ENCODE data around the gene CORT.
"Not testable (repeated sequence)": the region's sequence is repeated elsewhere in the genome, so short reads cannot be mapped to it uniquely, and the experiment has no call there.

Gene CORT

GRCh38 chr1:10450836-10451235, 1.0 kb downstream of the CORT start:
- Mint-ChIP-seq H3K4me1 (ENCODE audit: low read depth) (no peaks in the 10 kb centered on the region), H3K4me3 (no peak overlapping the region)

GRCh38 chr1:10451287-10451686, 1.5 kb downstream of the CORT start:
- Mint-ChIP-seq H3K36me3 (ENCODE audit: low read depth) (no peaks in the 10 kb centered on the region), H3K4me3 (no peak overlapping the region), H3K27ac (no peak overlapping the region), H3K4me1 (ENCODE audit: low read depth) (no peaks in the 10 kb centered on the region), H3K27me3 (ENCODE audit: low read depth) (peaks cover 3% of the 10 kb centered on the region), H3K9me3 (no peaks in the 10 kb centered on the region)

More at GRCh38 chr1:10450836-10451235, 1.0 kb downstream of the CORT start:
- H3K9me3 Mint-ChIP-seq = no peaks in the 10 kb centered on the region
- H3K36me3 Mint-ChIP-seq (ENCODE audit: low read depth) = no peaks in the 10 kb centered on the region
- no peak overlapping the region for H3K27ac Mint-ChIP-seq
- peaks cover 3% of the 10 kb centered on the region for H3K27me3 Mint-ChIP-seq (ENCODE audit: low read depth)

DNA sequence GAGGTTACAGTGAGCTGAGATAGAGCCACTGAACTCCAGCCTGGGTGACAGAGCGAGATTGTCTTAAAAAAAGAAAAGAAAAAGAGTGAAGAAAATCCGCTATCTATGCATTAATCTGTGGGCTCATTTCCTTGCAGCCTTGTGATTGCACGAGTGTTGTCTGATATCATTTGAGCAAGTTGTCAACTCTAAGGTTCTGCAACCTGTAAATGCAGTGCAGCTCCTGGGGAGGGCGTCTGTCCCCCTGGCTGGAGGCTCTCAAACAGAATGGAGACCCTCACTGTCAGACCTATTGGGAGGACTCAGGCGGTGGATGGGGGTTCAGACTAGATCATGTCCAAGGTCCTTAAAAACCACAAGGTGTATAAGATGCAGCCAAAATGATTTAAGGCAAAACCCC, 6.2 kb downstream of the CORT start:
- H3K4me3 Mint-ChIP-seq = no peak overlapping the region
- peaks cover 3% of the 10 kb centered on the region for H3K27me3 Mint-ChIP-seq (ENCODE audit: low read depth)
- no peaks in the 10 kb centered on the region for H3K9me3 Mint-ChIP-seq
- H3K4me1 Mint-ChIP-seq (ENCODE audit: low read depth) = peaks cover 3% of the 10 kb centered on the region
- H3K36me3 Mint-ChIP-seq (ENCODE audit: low read depth) = peaks cover 1% of the 10 kb centered on the region
- H3K27ac Mint-ChIP-seq = no peak overlapping the region

- Mint-ChIP-seq H3K9me3 (no peaks in the 10 kb centered on the region), H3K4me1 (ENCODE audit: low read depth) (peaks cover 3% of the 10 kb centered on the region), H3K36me3 (ENCODE audit: low read depth) (peaks cover 3% of the 10 kb centered on the region), H3K27me3 (ENCODE audit: low read depth) (peaks cover under 1% of the 10 kb centered on the region), H3K27ac (peak overlapping the region; percentile 64), H3K4me3 (no peak overlapping the region)
Measured at GRCh38 chr1:10456661-10457060, 6.8 kb downstream of the CORT start.

GRCh38 chr1:10457462-10457861, 7.6 kb downstream of the CORT start:
- not testable (repeated sequence) for H3K9me3 Mint-ChIP-seq; H3K36me3 Mint-ChIP-seq (ENCODE audit: low read depth); H3K4me1 Mint-ChIP-seq (ENCODE audit: low read depth); H3K27me3 Mint-ChIP-seq (ENCODE audit: low read depth); H3K4me3 Mint-ChIP-seq
- H3K27ac Mint-ChIP-seq = peak overlapping the region; percentile 49

GRCh38 chr1:10457875-10458274, 8.0 kb downstream of the CORT start:
- Mint-ChIP-seq H3K9me3 (no peaks in the 10 kb centered on the region), H3K36me3 (ENCODE audit: low read depth) (peaks cover 3% of the 10 kb centered on the region), H3K4me1 (ENCODE audit: low read depth) (peaks cover 3% of the 10 kb centered on the region), H3K27ac (no peak overlapping the region), H3K4me3 (no peak overlapping the region), H3K27me3 (ENCODE audit: low read depth) (no peaks in the 10 kb centered on the region)

- no peaks in the 10 kb centered on the region for H3K27me3 Mint-ChIP-seq (ENCODE audit: low read depth)
- peaks cover 3% of the 10 kb centered on the region for H3K4me1 Mint-ChIP-seq (ENCODE audit: low read depth)
- H3K27ac Mint-ChIP-seq = no peak overlapping the region
- H3K36me3 Mint-ChIP-seq (ENCODE audit: low read depth) = peaks cover 9% of the 10 kb centered on the region
- no peaks in the 10 kb centered on the region for H3K9me3 Mint-ChIP-seq
- no peak overlapping the region for H3K4me3 Mint-ChIP-seq
Measured at GRCh38 chr1:10459184-10459583, 9.4 kb downstream of the CORT start.

- Mint-ChIP-seq H3K4me3 (no peak overlapping the region), H3K27ac (no peak overlapping the region), H3K36me3 (ENCODE audit: low read depth) (peaks cover 14% of the 10 kb centered on the region), H3K4me1 (ENCODE audit: low read depth) (peaks cover 5% of the 10 kb centered on the region), H3K27me3 (ENCODE audit: low read depth) (no peaks in the 10 kb centered on the region), H3K9me3 (no peaks in the 10 kb centered on the region)
Measured at GRCh38 chr1:10467078-10467477, 17.2 kb downstream of the CORT start.

DNA sequence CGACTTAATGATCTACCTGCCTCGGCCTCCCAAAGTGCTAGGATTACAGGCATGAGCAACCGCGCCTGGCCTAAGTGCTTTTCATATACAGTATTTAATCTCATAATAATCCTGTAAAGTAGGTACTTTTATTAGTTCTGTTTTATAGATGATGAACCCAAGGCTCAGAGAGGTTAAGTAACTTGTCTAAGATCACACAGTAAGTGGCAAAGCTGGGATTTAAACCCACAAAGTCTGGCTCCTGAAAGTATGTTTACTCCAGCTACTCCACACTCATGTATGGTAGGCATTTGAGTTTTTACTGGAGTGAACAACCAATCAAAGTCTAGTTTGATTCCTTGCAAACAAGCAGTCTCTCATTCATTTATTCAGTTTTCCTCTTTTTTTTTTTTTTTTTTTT, 20.2 kb downstream of the CORT start:
- Mint-ChIP-seq H3K27ac (no peak overlapping the region), H3K4me1 (ENCODE audit: low read depth) (peaks cover 17% of the 10 kb centered on the region), H3K36me3 (ENCODE audit: low read depth) (peaks cover 4% of the 10 kb centered on the region), H3K9me3 (no peaks in the 10 kb centered on the region), H3K4me3 (no peak overlapping the region), H3K27me3 (ENCODE audit: low read depth) (no peaks in the 10 kb centered on the region)

DNA sequence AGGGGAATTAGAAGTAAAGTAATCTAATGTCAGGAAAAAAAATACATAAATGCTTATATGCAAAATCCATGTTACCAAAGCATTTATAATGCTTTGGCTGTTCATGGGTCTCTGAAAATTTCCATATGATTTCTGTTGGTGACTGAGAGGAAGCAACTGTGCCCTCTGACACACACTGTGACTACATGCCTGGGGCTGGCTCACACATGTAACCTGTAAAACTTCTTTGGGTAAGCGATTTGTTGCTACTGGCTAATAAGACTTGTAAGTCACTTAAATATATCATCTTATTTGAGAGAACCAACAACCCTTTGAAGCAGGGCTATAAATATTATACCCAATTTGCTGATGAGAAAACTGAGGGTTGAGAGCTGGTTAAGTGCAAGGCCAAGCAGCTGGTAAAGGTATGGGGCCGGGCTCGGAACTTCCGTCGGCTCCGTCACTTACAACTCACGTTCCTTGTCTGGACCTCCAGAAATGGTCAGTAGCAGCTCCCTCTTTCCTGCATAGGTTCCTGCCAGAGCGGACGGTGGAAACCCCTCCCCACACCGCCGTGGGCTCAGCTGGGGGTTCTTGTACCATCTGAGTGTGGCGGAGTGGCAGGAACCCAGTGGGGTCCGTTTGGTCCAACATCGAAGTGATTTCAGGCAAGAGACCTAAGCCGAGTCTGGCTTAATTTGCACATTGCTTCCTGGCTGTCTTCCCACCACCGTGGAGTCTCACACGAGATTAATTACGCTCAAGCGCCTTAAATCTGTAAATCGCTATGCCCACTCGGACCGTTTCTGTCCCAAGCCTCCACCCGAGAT, 21.8 kb downstream of the CORT start:
- Mint-ChIP-seq H3K4me3 (peak overlapping the region; percentile 91), H3K27me3 (ENCODE audit: low read depth) (no peaks in the 10 kb centered on the region), H3K4me1 (ENCODE audit: low read depth) (peaks cover 28% of the 10 kb centered on the region), H3K36me3 (ENCODE audit: low read depth) (peaks cover 4% of the 10 kb centered on the region), H3K9me3 (no peaks in the 10 kb centered on the region), H3K27ac (peak overlapping the region; percentile 88)

DNA sequence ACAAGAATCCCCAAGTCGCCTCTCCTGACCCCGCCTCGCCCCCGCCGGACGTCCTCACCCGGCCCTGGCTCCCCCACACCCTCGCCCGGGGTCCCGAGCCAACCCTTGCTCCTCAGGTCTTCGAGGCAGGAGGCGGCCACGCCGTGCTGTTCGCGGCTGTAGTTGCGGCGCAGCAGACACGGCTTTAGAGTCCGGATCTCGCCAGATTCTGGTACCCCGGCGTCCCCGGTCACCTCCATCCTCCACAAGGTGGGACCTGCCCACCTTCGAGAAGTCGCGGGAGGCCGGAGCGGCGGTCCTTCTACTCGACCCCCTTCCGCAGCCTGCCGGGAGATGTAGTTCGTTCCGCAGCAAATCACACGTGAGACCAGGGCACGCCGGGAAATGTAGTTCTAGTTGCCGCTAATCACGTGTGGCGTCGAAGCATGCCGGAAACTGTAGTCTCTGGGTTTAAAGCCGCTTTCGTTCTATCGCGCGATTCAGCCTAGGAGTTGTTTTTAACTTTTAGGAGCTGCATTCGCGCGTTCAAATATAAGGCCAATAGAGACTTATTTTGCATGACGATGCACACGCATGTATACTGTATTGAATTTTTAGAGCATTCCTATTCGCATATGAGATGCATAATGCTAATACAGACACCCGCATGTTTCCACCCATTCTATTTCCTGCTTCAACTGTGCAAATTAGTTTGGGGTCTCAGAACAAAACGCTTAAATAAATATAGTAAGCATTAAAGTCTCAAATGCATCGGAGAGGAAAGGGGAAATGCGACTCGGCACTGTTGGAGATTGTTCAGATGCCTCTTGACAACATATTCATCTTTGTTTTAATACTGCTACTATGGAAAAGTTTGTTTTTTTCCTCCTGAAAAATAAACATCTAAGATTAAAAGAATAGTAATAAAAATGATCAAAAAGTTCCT, 22.7 kb downstream of the CORT start, which contains the start of gene DFFA:
Gene DFFA, minus strand, starts transcription at position 310 of the 925 bp plus-strand sequence. Its CDS starts 71 bp downstream, at position 239.
- H3K27me3 Mint-ChIP-seq (ENCODE audit: low read depth) = no peaks in the 10 kb centered on the region
- H3K36me3 Mint-ChIP-seq (ENCODE audit: low read depth) = peaks cover 4% of the 10 kb centered on the region
- H3K4me1 Mint-ChIP-seq (ENCODE audit: low read depth) = peaks cover 29% of the 10 kb centered on the region
- H3K4me3 Mint-ChIP-seq = peak within 1 kb of the TSS; percentile 91
- H3K27ac Mint-ChIP-seq = peak within 1 kb of the TSS; percentile 88
- H3K9me3 Mint-ChIP-seq = no peaks in the 10 kb centered on the region

DNA sequence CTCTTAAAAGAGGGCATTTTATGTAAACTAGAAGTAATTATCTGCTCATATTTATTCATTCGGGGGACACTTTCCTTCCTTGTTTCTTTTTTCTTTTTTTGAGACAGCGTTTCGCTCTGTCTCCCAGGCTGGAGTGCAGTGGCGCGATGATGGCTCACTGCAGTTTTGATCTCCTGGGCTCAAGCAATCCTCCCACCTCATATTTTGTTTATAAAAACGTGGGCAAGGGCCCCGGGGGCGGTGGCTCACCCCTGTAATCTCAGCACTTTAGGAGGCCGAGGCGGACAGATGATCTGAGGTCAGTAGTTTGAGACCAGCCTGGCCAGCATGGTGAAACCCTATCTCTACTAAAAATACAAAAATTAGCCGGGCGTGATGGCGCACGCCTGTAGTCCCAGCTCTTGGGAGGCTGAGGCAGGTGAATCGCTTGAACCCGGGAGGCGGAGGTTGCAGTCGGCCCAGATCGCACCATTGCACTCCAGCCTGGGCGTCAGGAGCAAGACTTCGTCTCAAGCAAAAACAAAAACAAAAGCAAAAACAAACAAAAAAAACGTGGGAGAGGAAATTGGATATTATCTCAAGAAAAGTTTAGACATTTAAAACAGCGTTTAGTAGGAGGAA, 23.4 kb downstream of the CORT start:
- peak overlapping the region; percentile 73 for H3K27ac Mint-ChIP-seq
- no peaks in the 10 kb centered on the region for H3K27me3 Mint-ChIP-seq (ENCODE audit: low read depth)
- H3K9me3 Mint-ChIP-seq = no peaks in the 10 kb centered on the region
- H3K4me3 Mint-ChIP-seq = peak overlapping the region; percentile 44
- H3K4me1 Mint-ChIP-seq (ENCODE audit: low read depth) = peaks cover 29% of the 10 kb centered on the region
- H3K36me3 Mint-ChIP-seq (ENCODE audit: low read depth) = peaks cover under 1% of the 10 kb centered on the region

DNA sequence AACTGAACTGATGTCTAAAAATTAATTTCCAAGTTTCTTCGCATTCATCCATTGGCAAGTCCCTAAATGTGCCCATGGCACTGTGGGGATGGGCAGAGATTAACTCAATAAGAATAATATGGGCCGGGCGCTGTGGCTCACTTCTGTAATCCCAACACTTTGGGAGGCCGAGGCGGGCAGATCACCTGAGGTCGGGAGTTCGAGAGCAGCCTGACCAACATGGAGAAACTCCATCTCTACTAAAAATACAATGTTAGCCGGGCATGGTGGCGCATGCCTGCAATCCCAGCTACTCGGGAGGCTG, 24.4 kb downstream of the CORT start:
- peaks cover 29% of the 10 kb centered on the region for H3K4me1 Mint-ChIP-seq (ENCODE audit: low read depth)
- H3K4me3 Mint-ChIP-seq = peak overlapping the region; percentile 90

DNA sequence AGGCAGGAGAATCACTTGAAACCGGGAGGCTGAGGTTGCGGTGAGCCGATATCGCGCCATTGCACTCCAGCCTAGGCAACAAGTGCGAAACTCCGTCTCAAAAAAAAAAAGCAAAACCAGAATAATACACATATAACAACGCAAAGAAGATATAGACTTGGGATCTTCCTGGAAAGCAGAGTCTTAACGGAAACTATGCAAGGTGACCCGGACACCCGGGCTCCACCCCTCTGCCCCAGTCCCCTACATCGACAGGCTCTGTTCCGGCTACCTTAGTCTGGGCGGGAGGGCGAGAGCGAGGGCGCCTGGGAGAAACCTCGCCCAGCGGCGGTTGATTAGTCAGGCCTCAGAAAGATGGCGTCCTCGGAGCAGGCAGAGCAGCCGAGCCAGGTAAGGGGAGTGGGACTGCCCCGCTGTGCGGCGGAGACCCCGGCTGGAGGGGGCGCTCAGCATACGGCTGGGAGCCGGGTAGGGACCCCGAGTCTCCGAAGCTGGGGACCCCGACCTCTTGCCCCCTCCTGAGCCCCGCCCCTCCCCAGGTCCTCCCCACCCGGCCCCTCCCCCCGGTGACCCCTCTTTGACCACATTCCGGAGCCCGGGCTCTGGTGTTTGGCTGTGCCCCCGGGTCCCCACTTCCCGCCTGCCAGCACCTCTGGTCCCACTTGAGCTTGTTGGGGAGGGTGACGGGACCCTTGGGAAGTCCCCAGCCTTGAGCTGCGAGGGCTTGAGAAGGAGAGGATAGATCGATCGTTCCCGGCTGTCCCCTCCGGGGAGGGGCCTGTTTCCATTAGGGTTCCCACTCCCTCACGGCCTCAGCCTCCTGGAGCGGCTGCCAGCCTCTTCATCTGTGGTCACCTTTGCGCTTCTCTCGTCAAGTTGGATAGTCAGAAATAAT, 25.0 kb downstream of the CORT start, which contains the start of gene PEX14:
Gene PEX14, plus strand, starts transcription at position 338 of the 895 bp plus-strand sequence. Its CDS starts 17 bp downstream, at position 355.
- no peaks in the 10 kb centered on the region for H3K27me3 Mint-ChIP-seq (ENCODE audit: low read depth)
- H3K9me3 Mint-ChIP-seq = no peaks in the 10 kb centered on the region
- H3K4me3 Mint-ChIP-seq = peak within 1 kb of the TSS; percentile 94
- no peaks in the 10 kb centered on the region for H3K36me3 Mint-ChIP-seq (ENCODE audit: low read depth)
- peak within 1 kb of the TSS; percentile 89 for H3K27ac Mint-ChIP-seq
- H3K4me1 Mint-ChIP-seq (ENCODE audit: low read depth) = peaks cover 31% of the 10 kb centered on the region

More for the DNA sequence above, 24.4 kb downstream of the CORT start:
- H3K9me3 Mint-ChIP-seq; H3K36me3 Mint-ChIP-seq (ENCODE audit: low read depth); H3K27me3 Mint-ChIP-seq (ENCODE audit: low read depth): not testable (repeated sequence)
- H3K27ac Mint-ChIP-seq = peak overlapping the region; percentile 89
